ENCODE results near the gene NPL.

NPL gene

DNA sequence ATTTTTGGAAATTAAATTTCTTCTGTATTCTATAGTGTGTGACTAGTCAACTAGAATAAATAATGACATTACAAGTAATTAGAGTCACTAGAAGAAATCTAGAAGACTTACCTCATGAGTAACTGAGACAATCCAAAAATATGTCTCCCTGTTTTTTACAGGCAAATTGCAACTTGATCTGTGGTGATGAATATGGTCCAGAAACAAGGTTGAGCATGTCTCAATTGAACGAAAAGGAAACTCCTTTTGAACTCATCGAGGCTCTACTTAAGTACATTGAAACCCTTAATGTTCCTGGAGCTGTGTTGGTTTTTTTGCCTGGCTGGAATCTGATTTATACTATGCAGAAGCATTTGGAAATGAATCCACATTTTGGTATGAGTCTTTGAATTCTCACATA, 86.3 kb downstream of the NPL start:
- DNase-seq = no peak

DNA sequence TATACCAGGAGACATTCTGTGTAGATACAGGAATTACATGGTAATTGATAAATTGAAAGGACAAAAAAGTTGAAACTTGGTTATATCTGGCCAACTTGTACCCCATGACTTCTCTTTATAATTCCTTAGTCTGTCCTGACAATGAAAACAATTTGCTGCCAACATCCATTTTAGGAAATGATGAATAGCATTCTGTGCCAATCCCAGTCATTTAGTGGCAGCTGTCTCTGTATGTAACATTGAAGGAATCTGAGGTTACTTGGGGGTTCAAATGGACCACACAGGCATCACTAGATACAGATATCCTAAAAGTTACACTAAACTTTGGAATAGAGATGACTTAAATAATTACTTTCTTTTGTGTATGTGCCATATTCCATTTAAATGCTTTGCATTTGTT, 87.8 kb downstream of the NPL start:
- no peak for DNase-seq

DNA sequence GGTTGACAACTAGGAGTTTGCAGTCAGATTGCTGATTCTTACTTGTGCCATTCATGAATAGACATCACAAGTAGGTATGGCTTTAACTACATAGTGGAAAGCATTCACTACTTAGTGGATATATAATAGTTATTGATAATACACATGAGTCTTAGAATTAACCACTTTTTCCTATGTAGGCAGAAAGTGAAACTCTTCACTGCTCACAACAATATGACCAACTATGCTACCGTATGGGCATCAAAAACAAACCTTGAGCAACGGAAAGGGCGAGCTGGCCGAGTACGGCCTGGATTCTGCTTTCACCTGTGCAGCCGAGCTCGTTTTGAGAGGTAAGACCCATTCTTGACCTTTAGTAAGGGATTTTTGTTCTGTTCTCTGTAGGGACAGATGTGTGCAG, 88.3 kb downstream of the NPL start:
- DNase-seq = no peak

Data from NCI-H146 (cell line).